Sigmoid colon (tissue), 7 donors: ENCODE measurements around the gene GDE1. TPM values are rescaled to one million over a fixed set of nuclear protein-coding genes. Genes with fewer than 3 reads are reported as not detected.

Source experiments
- DNase-seq: peaks from one replicate; pipeline ENCODE4 v3.0.0-alpha.2; 2019
- H3K27ac ChIP-seq, 4 donors: fragments of 200-600 bp; sonication (generic); one replicate each; pipeline ENCODE4 v1.5.1; 2016 to 2019; ENCODE audit warnings: mild to moderate bottlenecking in 1 of 4
- H3K27me3 ChIP-seq, 3 donors: fragments of 200-600 bp; sonication (generic); one replicate each; pipeline ENCODE4 v1.5.1; 2019; ENCODE audit warnings: mild to moderate bottlenecking in 1 of 3
- H3K36me3 ChIP-seq, 4 donors: fragments of 200-600 bp; sonication (generic); one replicate each; pipeline ENCODE4 v1.5.1; 2016 to 2019
- H3K4me1 ChIP-seq, 4 donors: fragments of 200-600 bp; sonication (generic); one replicate each; pipeline ENCODE4 v1.5.1; 2017 to 2019
- H3K4me3 ChIP-seq, 4 donors: fragments of 200-600 bp; sonication (generic); one replicate each; pipeline ENCODE4 v1.5.1; 2017 to 2019; ENCODE audit warnings: mild to moderate bottlenecking in 2 of 4, moderate library complexity in 1 of 4
- H3K9me3 ChIP-seq, 4 donors: fragments of 200-600 bp in 3 of 4; sonication (generic) in 3 of 4; one replicate each; pipeline versions ENCODE4 v1.5.1 to v1.6.1; 2013 to 2019
- CTCF ChIP-seq, 4 experiments: fragments of 450-650 bp in 3 of 4; fragments of 200-600 bp in 1 of 4; IDR thresholded peaks; one replicate each; pipeline ENCODE4 v1.5.1; 2016 to 2019; ENCODE audit warnings: antibody characterized with exemption in 4 of 4, mild to moderate bottlenecking in 3 of 4, moderate library complexity in 2 of 4
- EP300 ChIP-seq, 4 donors: sonication (generic); formaldehyde crosslinking; IDR thresholded peaks; one replicate each; pipeline ENCODE4 v1.6.1; 2017; ENCODE audit warnings: antibody characterized with exemption in 4 of 4
- POLR2A ChIP-seq, 2 donors: fragments of 450-650 bp; IDR thresholded peaks; one replicate each; pipeline ENCODE4 v1.6.1; 2016; ENCODE audit warnings: antibody characterized with exemption in 2 of 2, mild to moderate bottlenecking in 2 of 2, moderate library complexity in 2 of 2
- POLR2AphosphoS5 ChIP-seq, 4 donors: sonication (generic); formaldehyde crosslinking; IDR thresholded peaks; one replicate each; pipeline ENCODE4 v1.6.1; 2017; ENCODE audit warnings: antibody characterized with exemption in 4 of 4
- WGBS, 2 donors: extraction: QIAGEN DNeasy Blood & Tissue Kit; methylation state at CpG; one replicate each; pipeline ENCODE4 v1.1.7; 2013; 5-methylcytosine and 5-hydroxymethylcytosine counted together
- intact Hi-C: fragments of 100-400 bp; cut with DNase I; formaldehyde crosslinking; loops from one replicate; pipeline ENCODE4 v1.15.1; 2023
- polyA plus RNA-seq, 3 donors: library from polyadenylated mRNA; stranded (reverse); fragments of 200-250 nt; gene quantifications; one replicate each; pipeline ENCODE4 v1.2.3, GENCODE V29; 2013
- total RNA-seq, 4 donors: library from RNA; depleted of rRNA; stranded (reverse); fragments of >200 nt; gene quantifications; one replicate each; pipeline ENCODE4 v1.1.0, GENCODE V29; 2016
- donor health status: healthy with polysubstance abuse.
- donor health status: Bipolar disorder and iron deficiency.
- donor health status: healthy.

GDE1 gene
- total and polyA plus RNA-seq, 7 donors: 56.6 to 107 (median 86.5) TPM

GRCh38 chr16:19482291-19482690 lies 39.6 kb downstream of the GDE1 start:
- no peak for DNase-seq
- no peaks in the 10 kb centered on the region for H3K4me1 ChIP-seq
- no peaks in the 10 kb centered on the region for H3K36me3 ChIP-seq
- intact Hi-C loops: no loop called here
- 96 to 97% methylated on average over 1 of the region's 1 CpG for WGBS, 2 donors
- H3K27me3 ChIP-seq: no peaks in the 10 kb centered on the region
- H3K9me3 ChIP-seq: no peaks in the 10 kb centered on the region
- no peak overlapping the region for H3K27ac ChIP-seq
- H3K4me3 ChIP-seq: no peak overlapping the region
- TF ChIP-seq POLR2A (IDR thresholded peaks at IDR 0.05): no peak
- TF ChIP-seq CTCF (IDR thresholded peaks at IDR 0.05): no peak
- no peak for TF ChIP-seq EP300 (IDR thresholded peaks at IDR 0.05)
- TF ChIP-seq POLR2AphosphoS5 (IDR thresholded peaks at IDR 0.05): no peak

- H3K4me3 ChIP-seq: no peak overlapping the region
- H3K27me3 ChIP-seq: no peaks in the 10 kb centered on the region
- TF ChIP-seq CTCF (IDR thresholded peaks at IDR 0.05): no peak
- TF ChIP-seq POLR2A (IDR thresholded peaks at IDR 0.05): no peak
- TF ChIP-seq EP300 (IDR thresholded peaks at IDR 0.05): no peak
- no peak for TF ChIP-seq POLR2AphosphoS5 (IDR thresholded peaks at IDR 0.05)
- no peaks in the 10 kb centered on the region for H3K9me3 ChIP-seq
- H3K4me1 ChIP-seq: no peaks in the 10 kb centered on the region
- H3K36me3 ChIP-seq: no peaks in the 10 kb centered on the region
- H3K27ac ChIP-seq: no peak overlapping the region
- DNase-seq: no peak
- intact Hi-C loops: no loop called here
- 92 to 93% methylated on average over 5 of the region's 5 CpGs for WGBS, 2 donors
These were observed 40.1 kb downstream of the GDE1 start for GRCh38 chr16:19481769-19482168.

- intact Hi-C loops: no loop called here
- Histone ChIP-seq H3K36me3 (no peaks in the 10 kb centered on the region), H3K4me3 (no peak overlapping the region), H3K27ac (no peak overlapping the region), H3K9me3 (no peaks in the 10 kb centered on the region), H3K4me1 (no peaks in the 10 kb centered on the region), H3K27me3 (no peaks in the 10 kb centered on the region)
- DNase-seq: no peak
- WGBS, 2 donors: 88 to 89% methylated on average over 2 of the region's 2 CpGs
- TF ChIP-seq CTCF (IDR thresholded peaks at IDR 0.05) (no peak), EP300 (IDR thresholded peaks at IDR 0.05) (no peak), POLR2AphosphoS5 (IDR thresholded peaks at IDR 0.05) (no peak), POLR2A (IDR thresholded peaks at IDR 0.05) (no peak)
These were observed 40.6 kb downstream of the GDE1 start for GRCh38 chr16:19481296-19481695.

- H3K27me3 ChIP-seq: no peaks in the 10 kb centered on the region
- DNase-seq: no peak
- no peaks in the 10 kb centered on the region for H3K9me3 ChIP-seq
- WGBS, 2 donors: 79 to 92% methylated on average over 3 of the region's 3 CpGs
- intact Hi-C loops: no loop called here
- no peaks in the 10 kb centered on the region for H3K36me3 ChIP-seq
- H3K4me1 ChIP-seq: no peaks in the 10 kb centered on the region
- TF ChIP-seq EP300 (IDR thresholded peaks at IDR 0.05) (no peak), POLR2AphosphoS5 (IDR thresholded peaks at IDR 0.05) (no peak), POLR2A (IDR thresholded peaks at IDR 0.05) (no peak), CTCF (IDR thresholded peaks at IDR 0.05) (no peak)
- no peak overlapping the region for H3K4me3 ChIP-seq
- H3K27ac ChIP-seq: no peak overlapping the region
These were observed 42.6 kb downstream of the GDE1 start for GRCh38 chr16:19479302-19479721.

- Histone ChIP-seq H3K27ac (no peak overlapping the region), H3K36me3 (no peaks in the 10 kb centered on the region), H3K4me1 (no peaks in the 10 kb centered on the region), H3K9me3 (no peaks in the 10 kb centered on the region), H3K27me3 (no peaks in the 10 kb centered on the region), H3K4me3 (no peak overlapping the region)
- 43 to 97% methylated on average over 1 of the region's 1 CpG for WGBS, 2 donors
- no peak for DNase-seq
- intact Hi-C loops: no loop called here
- no peak for TF ChIP-seq CTCF (IDR thresholded peaks at IDR 0.05)
- TF ChIP-seq POLR2AphosphoS5 (IDR thresholded peaks at IDR 0.05): no peak
- TF ChIP-seq EP300 (IDR thresholded peaks at IDR 0.05): no peak
- TF ChIP-seq POLR2A (IDR thresholded peaks at IDR 0.05): no peak
These were observed 43.4 kb downstream of the GDE1 start for GRCh38 chr16:19478505-19478904.
